HCEC 1CT (cell line): ENCODE measurements around the gene USP17L18.
"Not testable (repeated sequence)": the region's sequence is repeated elsewhere in the genome, so short reads cannot be mapped to it uniquely, and the experiment has no call there.

Source experiments
- DNase-seq: peaks from one replicate; pipeline ENCODE4 v3.0.0-alpha.2; 2017

Gene USP17L18

DNA sequence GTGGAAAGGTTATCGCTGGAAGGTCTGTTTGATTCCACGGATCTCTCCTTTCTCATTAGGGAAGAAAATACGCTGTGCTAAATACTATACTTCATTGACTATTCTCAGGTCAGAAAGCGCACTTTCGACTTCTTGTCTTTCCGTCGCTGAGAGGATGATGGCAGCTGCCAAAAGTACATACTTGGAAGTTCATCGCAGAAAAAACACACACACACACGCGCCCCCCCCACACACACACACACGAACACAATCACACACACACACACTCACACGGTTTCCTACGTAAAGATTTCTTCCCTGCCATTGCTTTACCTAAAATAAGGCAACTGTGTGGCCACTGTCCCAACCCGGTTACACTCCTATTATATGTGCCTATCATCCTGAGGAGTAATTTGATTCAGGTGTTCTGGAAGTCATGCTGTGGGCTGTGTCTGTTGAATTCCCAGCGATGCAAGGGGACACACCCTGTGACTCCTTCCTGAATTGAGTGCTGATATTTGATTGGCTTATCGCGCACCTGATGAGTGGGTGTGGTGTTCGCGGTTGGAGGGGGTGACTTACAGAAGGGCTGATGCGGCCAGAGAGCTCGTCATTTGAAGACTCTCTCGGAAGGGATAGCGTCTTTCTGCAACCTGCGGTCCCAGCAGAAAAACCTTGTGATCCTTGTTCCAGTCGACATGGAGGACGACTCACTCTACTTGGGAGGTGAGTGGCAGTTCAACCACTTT lies at the start of gene USP17L18:
Gene USP17L18 (plus strand): TSS at position 678 of the 728 bp plus-strand sequence. CDS start 0 bp downstream, at position 678.
- DNase-seq = not testable (repeated sequence)

GRCh38 chr4:9210357-9210756 lies 38.1 kb upstream of the USP17L18 start, which contains the start of gene USP17L10:
Gene USP17L10 (plus strand): TSS chr4:9210657. CDS start chr4:9210657, 0 bp downstream.
- DNase-seq = not testable (repeated sequence)

- DNase-seq = not testable (repeated sequence)
Measured at GRCh38 chr4:9214701-9215100, 33.7 kb upstream of the USP17L18 start.

DNA sequence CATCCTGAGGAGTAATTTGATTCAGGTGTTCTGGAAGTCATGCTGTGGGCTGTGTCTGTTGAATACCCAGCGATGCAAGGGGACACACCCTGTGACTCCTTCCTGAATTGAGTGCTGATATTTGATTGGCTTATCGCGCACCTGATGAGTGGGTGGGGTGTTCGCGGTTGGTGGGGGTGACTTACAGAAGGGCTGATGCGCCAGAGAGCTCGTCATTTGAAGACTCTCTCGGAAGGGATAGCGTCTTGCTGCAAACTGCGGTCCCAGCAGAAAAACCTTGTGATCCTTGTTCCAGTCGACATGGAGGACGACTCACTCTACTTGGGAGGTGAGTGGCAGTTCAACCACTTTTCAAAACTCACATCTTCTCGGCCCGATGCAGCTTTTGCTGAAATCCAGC lies 33.3 kb upstream of the USP17L18 start, which contains the start of gene USP17L11:
Gene USP17L11 (plus strand): TSS at position 301 of the 400 bp plus-strand sequence. CDS start 0 bp downstream, at position 301.
- not testable (repeated sequence) for DNase-seq

- not testable (repeated sequence) for DNase-seq
Measured at GRCh38 chr4:9219852-9220251, 28.6 kb upstream of the USP17L18 start, which contains the start of gene USP17L12. Gene USP17L12 (plus strand): TSS chr4:9220152. CDS start chr4:9220152, 0 bp downstream.

- DNase-seq = not testable (repeated sequence)
Measured at GRCh38 chr4:9224596-9224995, 23.8 kb upstream of the USP17L18 start, which contains the start of gene USP17L13. Gene USP17L13 (plus strand): TSS chr4:9224896. CDS start chr4:9224896, 0 bp downstream.

- not testable (repeated sequence) for DNase-seq
Measured at GRCh38 chr4:9230249-9230648, 18.2 kb upstream of the USP17L18 start.

DNA sequence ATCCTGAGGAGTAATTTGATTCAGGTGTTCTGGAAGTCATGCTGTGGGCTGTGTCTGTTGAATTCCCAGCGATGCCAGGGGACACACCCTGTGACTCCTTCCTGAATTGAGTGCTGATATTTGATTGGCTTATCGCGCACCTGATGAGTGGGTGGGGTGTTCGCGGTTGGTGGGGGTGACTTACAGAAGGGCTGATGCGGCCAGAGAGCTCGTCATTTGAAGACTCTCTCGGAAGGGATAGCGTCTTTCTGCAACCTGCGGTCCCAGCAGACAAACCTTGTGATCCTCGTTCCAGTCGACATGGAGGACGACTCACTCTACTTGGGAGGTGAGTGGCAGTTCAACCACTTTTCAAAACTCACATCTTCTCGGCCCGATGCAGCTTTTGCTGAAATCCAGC lies 14.3 kb upstream of the USP17L18 start, which contains the start of gene USP17L15:
Gene USP17L15 (plus strand): TSS at position 301 of the 400 bp plus-strand sequence. CDS start 0 bp downstream, at position 301.
- DNase-seq = not testable (repeated sequence)

DNA sequence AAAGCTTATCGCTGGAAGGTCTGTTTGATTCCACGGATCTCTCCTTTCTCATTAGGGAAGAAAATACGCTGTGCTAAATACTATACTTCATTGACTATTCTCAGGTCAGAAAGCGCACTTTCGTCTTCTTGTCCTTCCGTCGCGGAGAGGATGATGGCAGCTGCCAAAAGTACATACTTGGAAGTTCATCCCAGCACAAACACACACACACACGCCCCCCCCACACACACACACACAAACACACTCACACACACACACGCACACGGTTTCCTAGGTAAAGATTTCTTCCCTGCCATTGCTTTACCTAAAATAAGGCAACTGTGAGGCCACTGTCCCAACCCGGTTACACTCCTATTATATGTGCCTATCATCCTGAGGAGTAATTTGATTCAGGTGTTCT lies 10.0 kb upstream of the USP17L18 start:
- not testable (repeated sequence) for DNase-seq

DNA sequence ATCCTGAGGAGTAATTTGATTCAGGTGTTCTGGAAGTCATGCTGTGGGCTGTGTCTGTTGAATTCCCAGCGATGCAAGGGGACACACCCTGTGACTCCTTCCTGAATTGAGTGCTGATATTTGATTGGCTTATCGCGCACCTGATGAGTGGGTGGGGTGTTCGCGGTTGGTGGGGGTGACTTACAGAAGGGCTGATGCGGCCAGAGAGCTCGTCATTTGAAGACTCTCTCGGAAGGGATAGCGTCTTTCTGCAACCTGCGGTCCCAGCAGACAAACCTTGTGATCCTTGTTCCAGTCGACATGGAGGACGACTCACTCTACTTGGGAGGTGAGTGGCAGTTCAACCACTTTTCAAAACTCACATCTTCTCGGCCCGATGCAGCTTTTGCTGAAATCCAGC lies 4.9 kb upstream of the USP17L18 start, which contains the start of gene USP17L17:
Gene USP17L17 (plus strand): TSS at position 301 of the 400 bp plus-strand sequence. CDS start 0 bp downstream, at position 301.
- DNase-seq = not testable (repeated sequence)

DNA sequence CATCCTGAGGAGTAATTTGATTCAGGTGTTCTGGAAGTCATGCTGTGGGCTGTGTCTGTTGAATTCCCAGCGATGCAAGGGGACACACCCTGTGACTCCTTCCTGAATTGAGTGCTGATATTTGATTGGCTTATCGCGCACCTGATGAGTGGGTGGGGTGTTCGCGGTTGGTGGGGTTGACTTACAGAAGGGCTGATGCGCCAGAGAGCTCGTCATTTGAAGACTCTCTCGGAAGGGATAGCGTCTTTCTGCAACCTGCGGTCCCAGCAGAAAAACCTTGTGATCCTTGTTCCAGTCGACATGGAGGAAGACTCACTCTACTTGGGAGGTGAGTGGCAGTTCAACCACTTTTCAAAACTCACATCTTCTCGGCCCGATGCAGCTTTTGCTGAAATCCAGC lies 4.6 kb downstream of the USP17L18 start, which contains the start of gene USP17L19:
Gene USP17L19 (plus strand): TSS at position 301 of the 400 bp plus-strand sequence. CDS start 0 bp downstream, at position 301.
- DNase-seq = not testable (repeated sequence)

DNA sequence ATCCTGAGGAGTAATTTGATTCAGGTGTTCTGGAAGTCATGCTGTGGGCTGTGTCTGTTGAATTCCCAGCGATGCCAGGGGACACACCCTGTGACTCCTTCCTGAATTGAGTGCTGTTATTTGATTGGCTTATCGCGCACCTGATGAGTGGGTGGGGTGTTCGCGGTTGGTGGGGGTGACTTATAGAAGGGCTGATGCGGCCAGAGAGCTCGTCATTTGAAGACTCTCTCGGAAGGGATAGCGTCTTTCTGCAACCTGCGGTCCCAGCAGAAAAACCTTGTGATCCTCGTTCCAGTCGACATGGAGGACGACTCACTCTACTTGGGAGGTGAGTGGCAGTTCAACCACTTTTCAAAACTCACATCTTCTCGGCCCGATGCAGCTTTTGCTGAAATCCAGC lies 9.4 kb downstream of the USP17L18 start, which contains the start of gene USP17L20:
Gene USP17L20 (plus strand): TSS at position 301 of the 400 bp plus-strand sequence. CDS start 0 bp downstream, at position 301.
- DNase-seq = not testable (repeated sequence)

DNA sequence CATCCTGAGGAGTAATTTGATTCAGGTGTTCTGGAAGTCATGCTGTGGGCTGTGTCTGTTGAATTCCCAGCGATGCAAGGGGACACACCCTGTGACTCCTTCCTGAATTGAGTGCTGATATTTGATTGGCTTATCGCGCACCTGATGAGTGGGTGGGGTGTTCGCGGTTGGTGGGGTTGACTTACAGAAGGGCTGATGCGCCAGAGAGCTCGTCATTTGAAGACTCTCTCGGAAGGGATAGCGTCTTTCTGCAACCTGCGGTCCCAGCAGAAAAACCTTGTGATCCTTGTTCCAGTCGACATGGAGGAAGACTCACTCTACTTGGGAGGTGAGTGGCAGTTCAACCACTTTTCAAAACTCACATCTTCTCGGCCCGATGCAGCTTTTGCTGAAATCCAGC lies 14.1 kb downstream of the USP17L18 start, which contains the start of gene USP17L21:
Gene USP17L21 (plus strand): TSS at position 301 of the 400 bp plus-strand sequence. CDS start 0 bp downstream, at position 301.
- not testable (repeated sequence) for DNase-seq

DNA sequence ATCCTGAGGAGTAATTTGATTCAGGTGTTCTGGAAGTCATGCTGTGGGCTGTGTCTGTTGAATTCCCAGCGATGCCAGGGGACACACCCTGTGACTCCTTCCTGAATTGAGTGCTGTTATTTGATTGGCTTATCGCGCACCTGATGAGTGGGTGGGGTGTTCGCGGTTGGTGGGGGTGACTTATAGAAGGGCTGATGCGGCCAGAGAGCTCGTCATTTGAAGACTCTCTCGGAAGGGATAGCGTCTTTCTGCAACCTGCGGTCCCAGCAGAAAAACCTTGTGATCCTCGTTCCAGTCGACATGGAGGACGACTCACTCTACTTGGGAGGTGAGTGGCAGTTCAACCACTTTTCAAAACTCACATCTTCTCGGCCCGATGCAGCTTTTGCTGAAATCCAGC lies 18.9 kb downstream of the USP17L18 start, which contains the start of gene USP17L22:
Gene USP17L22 (plus strand): TSS at position 301 of the 400 bp plus-strand sequence. CDS start 0 bp downstream, at position 301.
- DNase-seq = not testable (repeated sequence)

- DNase-seq = not testable (repeated sequence)
Measured at GRCh38 chr4:9271719-9272118, 23.3 kb downstream of the USP17L18 start.
